Activated CD8-positive, alpha-beta memory T cell treated with anti-CD3 and anti-CD28 coated beads for 36 hours (primary cell): ENCODE measurements around the gene REG3G. TPM values are rescaled to one million over a fixed set of nuclear protein-coding genes. Genes with fewer than 3 reads are reported as not detected.

Experiments
- CTCF ChIA-PET: fragments of 350-600 bp; sonication (Branson Sonifier 250); formaldehyde crosslinking; loops from one replicate; lab custom pipeline; 2021; ENCODE audit warnings: antibody characterized with exemption; lab: Charles Lee
- POLR2A ChIA-PET: fragments of 350-600 bp; sonication (Branson Sonifier 250); formaldehyde crosslinking; loops from one replicate; lab custom pipeline; 2021; ENCODE audit warnings: antibody characterized with exemption; lab: Charles Lee
- total RNA-seq, 2 experiments: library from RNA; stranded (reverse); gene quantifications; one replicate each; pipeline ENCODE4 v1.2.3, GENCODE V29; 2021

Gene REG3G
- not detected for total RNA-seq

DNA sequence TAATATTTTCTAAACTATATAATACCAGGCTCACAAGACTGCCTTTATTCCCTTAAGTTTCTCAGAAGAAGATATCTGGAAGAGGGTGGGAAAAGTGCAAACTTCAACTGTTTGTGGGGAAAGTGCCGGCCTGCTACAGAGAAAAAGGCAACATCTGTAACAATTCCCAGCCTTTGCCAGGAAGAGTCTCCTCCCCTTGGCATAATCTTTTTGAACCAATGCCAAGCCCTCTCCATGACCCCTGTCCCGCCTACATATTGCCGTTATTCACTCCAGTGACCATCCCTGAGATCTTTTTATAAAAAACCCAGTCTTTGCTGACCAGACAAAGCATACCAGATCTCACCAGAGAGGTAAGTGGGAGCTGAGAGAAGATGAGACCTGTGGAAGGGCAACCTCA lies at the start of gene REG3G:
TSS of gene REG3G (plus strand) at position 282 of the 400 bp plus-strand sequence. CDS start 392 bp downstream, outside the sequence.
- ChIA-PET POLR2A (no interaction called here), CTCF (no interaction called here)

DNA sequence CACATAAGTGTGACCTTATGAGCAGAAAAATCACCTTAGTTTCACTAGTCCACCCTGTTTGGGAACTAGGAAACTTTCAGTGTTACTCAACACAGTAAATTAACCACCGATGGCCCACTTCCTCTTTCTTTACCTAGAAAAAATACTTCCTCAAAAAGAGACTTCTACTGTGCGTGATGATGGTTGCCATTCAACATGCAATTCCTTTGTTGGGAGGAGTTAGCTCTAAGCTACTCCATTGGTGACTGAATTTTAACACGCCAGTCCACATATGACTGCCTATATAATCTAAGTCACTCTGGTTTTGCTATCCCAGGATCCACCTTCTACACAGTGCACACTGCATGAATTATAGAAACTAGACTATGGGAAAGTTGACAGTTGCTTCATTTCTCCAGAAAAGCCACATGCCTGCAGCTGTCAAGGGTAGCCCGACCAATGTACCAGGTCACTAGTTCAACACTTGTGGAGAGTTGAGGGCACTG lies 47.8 kb upstream of the REG3G start:
- ChIA-PET POLR2A (no interaction called here), CTCF (no interaction called here)

GRCh38 chr2:78978340-78978739 lies 47.2 kb upstream of the REG3G start:
- CTCF ChIA-PET, result no interaction called here

GRCh38 chr2:78979380-78980151 lies 45.9 kb upstream of the REG3G start:
- CTCF ChIA-PET, result no interaction called here
- POLR2A ChIA-PET, result no interaction called here

More at GRCh38 chr2:78978340-78978739, 47.2 kb upstream of the REG3G start:
- POLR2A ChIA-PET, result no interaction called here

GRCh38 chr2:78980152-78980465 lies 45.4 kb upstream of the REG3G start:
- ChIA-PET POLR2A (no interaction called here), CTCF (no interaction called here)

GRCh38 chr2:78980871-78981270 lies 44.6 kb upstream of the REG3G start:
- ChIA-PET POLR2A (no interaction called here), CTCF (no interaction called here)

- ChIA-PET POLR2A (no interaction called here), CTCF (no interaction called here)
Observed at GRCh38 chr2:78982638-78983330, 42.7 kb upstream of the REG3G start.

DNA sequence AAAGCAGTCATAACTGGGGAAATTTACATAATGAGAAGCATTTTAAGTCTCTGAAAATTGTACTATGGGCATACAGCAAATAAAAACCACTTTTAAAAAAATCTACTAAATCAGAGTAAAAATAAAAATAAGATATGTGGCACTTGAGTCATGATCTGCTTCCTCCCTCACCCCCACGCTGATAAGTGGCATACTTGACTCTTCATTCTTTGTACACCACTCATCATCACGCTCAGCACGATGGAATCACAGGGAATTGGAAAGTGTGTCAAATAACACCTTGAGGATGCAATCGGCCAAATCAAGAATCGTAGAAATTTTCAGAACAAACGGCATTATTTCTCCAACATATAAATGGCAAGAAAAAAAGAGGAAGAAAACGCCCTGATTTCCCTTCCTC lies 41.1 kb upstream of the REG3G start:
- ChIA-PET CTCF (no interaction called here), POLR2A (no interaction called here)

GRCh38 chr2:78985558-78985957 lies 39.9 kb upstream of the REG3G start:
- ChIA-PET POLR2A (no interaction called here), CTCF (no interaction called here)

GRCh38 chr2:78989051-78989450 lies 36.5 kb upstream of the REG3G start:
- POLR2A ChIA-PET, result no interaction called here
- CTCF ChIA-PET, result no interaction called here

DNA sequence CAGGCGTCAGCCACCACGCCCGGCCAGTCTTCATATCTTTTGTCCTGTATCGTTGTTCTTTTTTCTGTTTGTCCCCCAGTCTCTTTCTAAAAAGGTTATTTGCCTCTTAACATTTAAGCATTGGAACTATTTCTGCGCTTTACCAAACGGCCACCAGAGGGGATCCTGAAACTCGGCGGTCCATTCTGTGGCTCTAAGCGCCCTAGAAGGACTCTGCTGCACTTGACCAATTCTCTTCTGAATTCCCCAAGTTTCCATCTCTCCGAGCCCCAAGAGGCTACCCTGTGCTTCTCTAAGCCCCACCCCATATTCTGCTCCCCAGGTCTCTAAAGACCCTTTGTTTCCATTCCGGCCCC lies 33.1 kb upstream of the REG3G start:
- ChIA-PET CTCF (no interaction called here), POLR2A (no interaction called here)

GRCh38 chr2:78992807-78993517 lies 32.5 kb upstream of the REG3G start:
- ChIA-PET POLR2A (no interaction called here), CTCF (no interaction called here)

DNA sequence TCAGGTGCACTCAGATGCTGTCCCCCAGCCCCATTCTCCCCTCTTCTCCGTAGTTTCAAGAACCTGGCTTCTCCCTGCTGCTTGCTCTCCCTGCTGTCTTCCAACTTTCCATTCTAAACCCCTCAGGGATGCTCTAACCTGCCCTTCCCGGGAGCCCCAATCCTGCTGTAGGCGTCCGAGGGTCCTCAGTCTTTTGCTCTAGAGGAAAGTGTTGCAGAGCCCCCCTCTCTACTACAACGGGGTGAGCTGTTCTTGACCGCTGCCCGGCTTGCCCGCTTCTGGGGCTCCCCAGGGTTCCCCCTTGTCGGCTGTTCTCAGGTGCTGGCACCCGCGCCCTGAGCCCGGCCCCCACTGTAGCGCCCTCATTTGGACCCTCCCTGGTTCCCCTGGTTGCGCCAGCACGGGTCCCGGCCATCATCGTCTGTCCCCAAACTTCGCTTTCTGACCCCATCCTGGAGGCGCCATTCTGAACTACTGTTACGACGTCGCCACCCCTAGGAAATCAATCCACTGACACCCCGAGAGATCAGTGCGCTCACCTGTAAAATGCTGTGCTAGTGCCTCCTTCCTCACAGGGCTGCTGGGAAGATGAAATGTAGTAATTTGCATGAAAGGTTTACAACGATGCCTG lies 31.9 kb upstream of the REG3G start:
- CTCF ChIA-PET, result no interaction called here
- POLR2A ChIA-PET, result no interaction called here

DNA sequence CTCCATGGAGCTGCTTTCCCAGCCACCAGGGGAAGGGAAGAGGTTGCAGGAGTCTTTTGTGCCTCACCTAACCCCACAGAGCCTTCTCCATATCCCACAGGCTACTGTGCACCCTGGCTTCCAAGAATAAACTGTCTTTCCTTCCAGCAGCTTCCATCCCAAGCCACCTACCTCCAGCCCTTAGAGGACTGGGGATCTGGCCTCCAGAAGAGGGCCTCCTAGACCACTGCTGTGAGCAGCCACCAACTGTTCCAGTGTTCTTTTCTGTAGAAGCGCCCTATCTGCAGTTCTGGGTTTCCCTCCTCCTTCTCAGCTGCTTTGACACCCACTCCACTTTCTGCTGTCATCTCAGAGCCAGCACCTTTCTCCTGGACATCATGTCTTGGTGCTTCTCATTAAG lies 30.7 kb upstream of the REG3G start:
- CTCF ChIA-PET, result interaction anchor here (0.6 kb wide), 1 partner anchor 8 kb away, joined by 3 read pairs; no protein-coding TSS in a partner anchor
- POLR2A ChIA-PET, result no interaction called here

DNA sequence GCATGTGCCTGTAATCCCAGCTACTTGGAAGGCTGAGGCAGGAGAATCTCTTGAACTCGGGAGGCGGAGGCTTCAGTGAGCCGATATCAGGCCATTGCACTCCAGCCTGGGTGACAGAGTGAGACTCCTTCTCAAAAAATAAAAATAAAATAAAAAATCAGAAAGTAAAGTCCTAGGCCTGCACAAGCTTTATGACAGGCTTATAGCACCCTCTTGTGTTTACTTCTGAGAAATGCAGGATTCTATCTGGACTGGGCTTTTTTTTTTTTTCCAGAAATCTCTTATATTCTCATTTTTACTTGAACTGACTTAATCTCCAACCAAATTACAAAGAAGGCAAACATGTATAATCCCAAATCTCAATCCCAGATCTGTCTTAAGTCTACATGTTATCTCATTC lies 26.1 kb upstream of the REG3G start:
- POLR2A ChIA-PET, result no interaction called here
- CTCF ChIA-PET, result no interaction called here

- CTCF ChIA-PET, result no interaction called here
- POLR2A ChIA-PET, result no interaction called here
Observed at GRCh38 chr2:79000008-79000576, 25.4 kb upstream of the REG3G start.

- POLR2A ChIA-PET, result no interaction called here
- CTCF ChIA-PET, result no interaction called here
Observed at GRCh38 chr2:79001285-79001684, 24.2 kb upstream of the REG3G start.

DNA sequence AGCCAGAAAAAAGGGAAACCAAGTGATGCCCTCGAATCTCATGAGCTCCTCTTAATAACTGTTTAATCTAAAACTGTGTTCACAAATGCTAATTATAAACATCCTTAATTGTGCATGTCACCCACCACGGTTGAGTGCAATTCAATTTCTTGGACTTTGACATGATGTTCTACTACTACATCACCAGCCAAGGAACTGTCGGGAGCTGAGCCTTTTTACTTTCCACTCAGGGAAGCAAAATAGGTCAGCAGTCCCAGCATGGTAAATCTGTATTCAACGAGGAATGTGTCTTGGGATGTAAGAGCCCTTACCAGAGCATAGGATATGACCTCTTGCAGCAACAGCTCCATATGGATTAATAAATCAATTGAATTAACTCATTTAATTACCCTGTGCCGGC lies 20.8 kb upstream of the REG3G start:
- ChIA-PET CTCF (no interaction called here), POLR2A (no interaction called here)

- CTCF ChIA-PET, result no interaction called here
- POLR2A ChIA-PET, result no interaction called here
Observed at GRCh38 chr2:79005216-79005615, 20.3 kb upstream of the REG3G start.

- ChIA-PET CTCF (no interaction called here), POLR2A (no interaction called here)
Observed at GRCh38 chr2:79009388-79009787, 16.1 kb upstream of the REG3G start.
